CD1c-positive myeloid dendritic cell (primary cell): ENCODE measurements around the gene NIPSNAP2.
"Not testable (repeated sequence)": the region's sequence is repeated elsewhere in the genome, so short reads cannot be mapped to it uniquely, and the experiment has no call there.

Experiments used
- DNase-seq: peaks from one replicate; pipeline ENCODE4 v3.0.0-alpha.2; 2016; ENCODE audit errors: extremely low spot score

NIPSNAP2 gene

GRCh38 chr7:55964261-55965099 is at the start of gene NIPSNAP2:
NIPSNAP2 (plus strand) TSS chr7:55964585; CDS start chr7:55964610, 25 bp downstream.
- DNase-seq = peak; percentile 91

GRCh38 chr7:55917771-55918170 is 46.6 kb upstream of the NIPSNAP2 start:
- DNase-seq = no peak

GRCh38 chr7:55928006-55928767 is 36.2 kb upstream of the NIPSNAP2 start:
- no peak for DNase-seq

GRCh38 chr7:55931421-55932151 is 32.8 kb upstream of the NIPSNAP2 start:
- DNase-seq = no peak

GRCh38 chr7:55939514-55940123 is 24.8 kb upstream of the NIPSNAP2 start:
- DNase-seq = no peak

DNA sequence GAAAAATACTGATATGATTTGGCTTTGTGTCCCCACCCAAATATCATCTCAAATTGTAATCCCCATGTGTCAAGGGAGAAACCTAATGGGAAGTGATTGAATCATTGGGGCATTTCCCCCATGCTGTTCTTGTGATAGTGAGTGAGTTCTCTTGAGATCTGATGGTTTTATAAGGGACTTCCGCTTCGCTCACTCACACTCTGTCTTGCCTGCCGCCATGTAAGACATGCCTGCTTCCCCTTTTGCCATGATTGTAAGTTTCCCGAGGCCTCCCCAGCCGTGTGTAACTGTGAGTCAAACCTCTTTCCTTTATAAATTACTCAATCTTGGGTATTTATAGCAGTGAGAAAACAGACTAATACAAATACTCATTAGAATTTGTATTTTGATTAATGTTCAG is 17.8 kb upstream of the NIPSNAP2 start:
- no peak for DNase-seq

- DNase-seq = peak; percentile 95
These were observed 12.6 kb upstream of the NIPSNAP2 start, which contains the start of gene MRPS17 for GRCh38 chr7:55951637-55952351. MRPS17 (plus strand) TSS chr7:55951877; CDS start chr7:55953196, 1,319 bp downstream.

GRCh38 chr7:55952352-55952671 is 12.1 kb upstream of the NIPSNAP2 start:
- not testable (repeated sequence) for DNase-seq

GRCh38 chr7:55953707-55954475 is 10.5 kb upstream of the NIPSNAP2 start:
- DNase-seq = no peak

GRCh38 chr7:55957190-55957589 is 7.2 kb upstream of the NIPSNAP2 start:
- DNase-seq = no peak

- no peak for DNase-seq
These were observed 2.4 kb upstream of the NIPSNAP2 start for GRCh38 chr7:55962014-55962413.

DNA sequence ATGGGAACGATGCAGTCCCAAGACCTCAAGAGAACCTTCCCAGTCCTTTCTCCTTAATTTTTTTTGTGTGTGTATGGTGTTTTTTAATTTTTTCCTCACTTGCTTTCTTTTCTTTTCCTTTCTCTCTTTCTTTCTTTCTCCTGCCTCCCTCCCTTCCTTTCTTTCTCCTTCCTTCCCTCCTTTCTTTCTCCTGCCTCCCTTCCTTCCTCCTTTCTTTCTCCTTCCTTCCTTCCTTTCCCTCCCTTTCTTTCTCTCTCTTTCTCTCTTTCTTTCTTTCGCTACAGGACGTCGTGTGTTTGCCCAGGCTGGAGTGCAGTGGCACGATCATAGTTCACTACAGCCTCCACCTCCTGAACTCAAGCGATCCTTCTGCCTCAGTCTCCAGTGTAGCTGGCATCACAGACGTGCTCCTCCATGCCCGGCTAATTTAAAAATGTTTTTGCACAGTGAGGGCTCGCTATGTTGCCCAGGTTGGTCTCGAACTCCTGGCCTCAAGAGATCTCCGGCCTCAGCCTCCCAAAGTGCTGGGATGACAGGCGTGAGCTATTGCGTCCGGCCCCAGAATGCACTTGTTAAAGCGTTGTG is 709 bp upstream of the NIPSNAP2 start:
- no peak for DNase-seq

DNA sequence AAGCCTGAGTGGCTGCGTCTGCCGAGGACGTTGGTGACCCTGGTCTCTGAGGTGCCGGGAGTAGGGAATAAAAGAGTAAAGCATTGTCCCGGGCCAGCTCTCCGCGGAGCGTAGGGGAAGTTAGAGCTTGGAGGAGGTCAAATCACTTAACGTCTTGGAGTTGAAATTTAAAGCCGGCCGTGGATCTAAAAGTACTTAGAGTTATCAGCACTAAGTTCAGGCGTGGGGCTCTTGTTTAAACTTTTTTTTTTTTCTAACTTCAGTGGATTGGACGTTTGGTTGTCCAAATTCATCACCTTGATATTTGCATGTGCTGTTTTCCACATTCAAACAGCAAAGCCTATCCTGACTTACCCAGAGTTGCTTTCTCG is 700 bp downstream of the NIPSNAP2 start:
- no peak for DNase-seq

GRCh38 chr7:55965805-55966421 is 1.5 kb downstream of the NIPSNAP2 start:
- no peak for DNase-seq

DNA sequence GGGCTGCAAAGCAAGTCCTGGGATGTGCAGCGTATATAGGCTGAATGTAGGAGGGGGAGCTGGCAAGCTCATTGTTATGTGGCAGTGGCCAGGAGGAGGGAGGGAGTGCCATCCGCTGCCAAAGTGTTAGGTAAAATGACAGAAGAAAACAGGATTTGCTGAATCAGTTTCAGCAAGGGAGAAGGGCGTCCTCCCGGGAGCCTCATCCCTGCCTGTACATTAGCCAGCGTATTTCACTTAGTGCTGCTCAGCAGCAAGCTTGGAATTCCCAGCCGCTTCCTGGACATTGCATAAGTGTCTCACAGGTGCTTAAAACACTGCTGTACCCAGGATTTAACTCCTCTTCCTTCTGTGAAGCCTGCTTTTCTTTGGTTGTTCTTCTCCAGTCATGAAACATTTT is 2.5 kb downstream of the NIPSNAP2 start:
- no peak for DNase-seq

GRCh38 chr7:55969391-55969790 is 5.0 kb downstream of the NIPSNAP2 start:
- DNase-seq = no peak

DNA sequence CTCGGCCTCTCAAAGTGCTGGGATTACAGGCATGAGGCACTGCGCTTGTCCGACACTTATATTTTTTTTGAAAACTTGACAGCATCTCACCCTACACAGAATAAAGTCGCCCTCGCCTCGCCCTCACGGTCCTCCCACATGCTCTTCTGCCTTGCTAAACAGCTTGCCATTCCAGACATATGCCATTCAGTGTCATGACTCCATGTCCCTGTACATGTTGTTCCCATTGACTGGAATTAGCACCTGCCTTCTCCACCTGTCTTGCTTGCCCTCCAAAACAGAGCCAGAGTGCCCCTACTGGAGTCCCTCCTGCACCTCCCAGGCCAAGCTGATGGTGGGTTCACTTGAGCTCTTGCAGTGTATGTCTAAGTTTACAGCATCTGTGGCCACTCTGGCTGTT is 6.2 kb downstream of the NIPSNAP2 start:
- no peak for DNase-seq

- no peak for DNase-seq
These were observed 6.6 kb downstream of the NIPSNAP2 start for GRCh38 chr7:55970978-55971377.

- DNase-seq = no peak
These were observed 9.4 kb downstream of the NIPSNAP2 start for GRCh38 chr7:55973747-55974250.
